GM12873 (cell line): ENCODE measurements around the gene FAXDC2.

ENCODE experiments used
- TF ChIP-seq, protein P1 (sequence below): IDR thresholded peaks from 2 replicates; pipeline ENCODE4 v1.5.1; 2012; ENCODE audit warnings: low read depth, mild to moderate bottlenecking, moderate library complexity, low read length, control low read depth; ENCODE audit not compliant: insufficient read depth; ENCODE audit errors: missing control alignments

The FAXDC2 gene, protein sequence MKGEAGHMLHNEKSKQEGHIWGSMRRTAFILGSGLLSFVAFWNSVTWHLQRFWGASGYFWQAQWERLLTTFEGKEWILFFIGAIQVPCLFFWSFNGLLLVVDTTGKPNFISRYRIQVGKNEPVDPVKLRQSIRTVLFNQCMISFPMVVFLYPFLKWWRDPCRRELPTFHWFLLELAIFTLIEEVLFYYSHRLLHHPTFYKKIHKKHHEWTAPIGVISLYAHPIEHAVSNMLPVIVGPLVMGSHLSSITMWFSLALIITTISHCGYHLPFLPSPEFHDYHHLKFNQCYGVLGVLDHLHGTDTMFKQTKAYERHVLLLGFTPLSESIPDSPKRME

DNA sequence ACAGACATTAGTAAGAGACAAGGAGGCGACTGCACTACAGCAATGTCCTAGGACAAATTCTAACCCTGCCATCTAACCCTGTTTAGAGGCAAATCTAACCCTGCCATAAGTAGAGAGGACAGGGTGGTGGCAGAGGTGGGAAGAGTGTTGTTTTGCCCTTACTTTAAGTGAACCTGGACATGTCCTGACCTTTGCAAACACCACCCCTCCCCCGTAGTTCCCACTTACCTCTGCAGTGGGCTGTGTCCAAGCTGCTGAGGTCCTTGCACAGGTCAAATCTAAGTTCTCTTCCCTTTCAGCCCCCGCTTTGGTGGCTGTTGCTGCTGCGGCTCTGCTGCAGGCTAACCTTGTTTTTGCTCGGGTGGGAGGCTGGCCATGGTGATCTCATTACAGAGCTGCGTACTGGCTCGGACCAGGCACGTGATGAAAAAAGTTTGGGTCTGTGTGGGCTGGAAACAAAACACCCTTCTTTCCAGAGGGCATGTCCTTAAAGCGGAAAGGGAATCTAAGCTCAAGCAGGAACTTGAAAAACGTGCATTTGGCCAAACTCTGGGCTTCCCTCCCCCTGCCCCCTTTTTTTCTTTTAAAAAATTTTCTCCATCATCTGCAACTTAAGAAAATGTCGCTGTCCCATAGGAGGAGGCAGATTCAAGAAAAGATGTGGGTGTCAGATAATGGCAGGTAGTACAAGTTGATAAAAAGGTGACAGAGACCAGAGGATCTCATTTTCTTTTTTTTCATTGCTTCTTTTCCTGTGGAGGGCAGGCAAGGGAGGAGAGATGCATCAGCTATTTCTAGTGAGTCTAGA lies at the start of gene FAXDC2:
Gene FAXDC2, minus strand, starts transcription at position 349 of the 808 bp plus-strand sequence. CDS start 12,425 bp downstream, outside the sequence.
- TF ChIP-seq, protein P1, sequence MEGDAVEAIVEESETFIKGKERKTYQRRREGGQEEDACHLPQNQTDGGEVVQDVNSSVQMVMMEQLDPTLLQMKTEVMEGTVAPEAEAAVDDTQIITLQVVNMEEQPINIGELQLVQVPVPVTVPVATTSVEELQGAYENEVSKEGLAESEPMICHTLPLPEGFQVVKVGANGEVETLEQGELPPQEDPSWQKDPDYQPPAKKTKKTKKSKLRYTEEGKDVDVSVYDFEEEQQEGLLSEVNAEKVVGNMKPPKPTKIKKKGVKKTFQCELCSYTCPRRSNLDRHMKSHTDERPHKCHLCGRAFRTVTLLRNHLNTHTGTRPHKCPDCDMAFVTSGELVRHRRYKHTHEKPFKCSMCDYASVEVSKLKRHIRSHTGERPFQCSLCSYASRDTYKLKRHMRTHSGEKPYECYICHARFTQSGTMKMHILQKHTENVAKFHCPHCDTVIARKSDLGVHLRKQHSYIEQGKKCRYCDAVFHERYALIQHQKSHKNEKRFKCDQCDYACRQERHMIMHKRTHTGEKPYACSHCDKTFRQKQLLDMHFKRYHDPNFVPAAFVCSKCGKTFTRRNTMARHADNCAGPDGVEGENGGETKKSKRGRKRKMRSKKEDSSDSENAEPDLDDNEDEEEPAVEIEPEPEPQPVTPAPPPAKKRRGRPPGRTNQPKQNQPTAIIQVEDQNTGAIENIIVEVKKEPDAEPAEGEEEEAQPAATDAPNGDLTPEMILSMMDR = no peak

DNA sequence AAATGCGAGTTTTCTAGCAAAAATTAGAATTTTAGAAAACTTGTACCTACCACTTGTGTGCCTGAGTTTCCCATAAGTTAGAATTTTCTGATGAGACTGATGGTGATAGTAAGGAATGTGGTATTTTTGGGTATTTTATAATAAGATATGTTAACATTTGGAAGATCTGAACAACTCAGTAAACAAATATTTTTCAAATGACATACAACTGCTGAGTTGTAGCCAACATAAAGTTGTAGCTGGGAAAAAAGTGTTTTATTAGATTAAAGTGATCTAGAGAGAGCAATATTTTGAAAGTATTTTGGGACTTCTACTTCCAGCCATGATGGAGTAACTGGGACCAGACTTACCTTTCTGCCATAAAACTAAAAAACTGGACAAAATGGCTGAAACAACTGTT lies 49.7 kb upstream of the FAXDC2 start:
- TF ChIP-seq, protein P1 = no peak

DNA sequence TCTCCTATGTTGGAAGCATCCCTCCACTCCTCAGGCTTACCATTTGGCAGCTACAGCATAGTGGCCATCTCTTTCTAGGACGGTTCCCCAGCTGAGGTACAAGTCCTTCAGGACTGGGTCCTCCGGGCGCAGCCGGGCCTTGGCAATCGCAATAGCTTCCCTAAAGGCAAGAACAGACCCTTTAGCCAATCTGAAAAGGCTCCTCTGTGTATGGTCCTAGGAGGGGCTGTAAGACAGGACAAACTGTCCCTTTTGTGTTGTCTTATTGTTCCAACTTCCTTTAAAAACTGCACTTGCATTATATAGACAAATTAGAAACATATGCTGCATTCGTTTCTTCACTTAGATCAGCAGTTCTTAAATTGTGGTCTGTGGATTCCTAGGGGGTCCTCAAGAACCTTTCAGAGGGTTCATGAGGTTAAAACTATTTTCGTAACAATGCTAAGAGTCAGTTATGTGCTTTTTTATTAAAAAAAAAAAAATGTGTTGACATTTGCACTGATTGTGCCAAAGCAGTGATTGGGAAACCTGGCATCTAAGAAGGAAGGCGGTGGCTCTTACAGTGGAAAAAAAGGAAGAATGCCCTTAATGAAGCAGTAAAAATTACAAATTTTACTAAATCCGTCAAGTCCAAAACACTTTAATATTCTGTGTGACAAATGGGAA lies 48.9 kb upstream of the FAXDC2 start:
- TF ChIP-seq, protein P1 = no peak

DNA sequence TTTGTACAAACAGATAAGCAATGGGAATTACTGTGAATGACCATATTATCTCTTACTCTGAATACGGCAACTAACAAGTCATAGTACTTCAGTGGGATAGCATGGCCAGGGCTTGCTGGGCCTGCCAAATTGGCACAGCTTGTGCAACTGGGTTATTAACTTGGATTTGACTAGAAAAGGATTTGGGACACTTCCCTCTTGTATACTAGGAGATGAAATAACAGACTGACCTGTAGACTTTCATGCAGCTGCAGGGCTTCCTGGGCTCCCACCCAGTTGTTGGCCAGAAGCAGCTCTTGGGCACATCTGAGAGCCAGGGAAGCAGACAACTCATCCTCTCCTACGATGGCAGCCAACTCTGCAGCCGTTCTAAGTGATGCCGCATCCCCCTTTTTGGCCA lies 47.8 kb upstream of the FAXDC2 start:
- TF ChIP-seq, protein P1 = no peak

DNA sequence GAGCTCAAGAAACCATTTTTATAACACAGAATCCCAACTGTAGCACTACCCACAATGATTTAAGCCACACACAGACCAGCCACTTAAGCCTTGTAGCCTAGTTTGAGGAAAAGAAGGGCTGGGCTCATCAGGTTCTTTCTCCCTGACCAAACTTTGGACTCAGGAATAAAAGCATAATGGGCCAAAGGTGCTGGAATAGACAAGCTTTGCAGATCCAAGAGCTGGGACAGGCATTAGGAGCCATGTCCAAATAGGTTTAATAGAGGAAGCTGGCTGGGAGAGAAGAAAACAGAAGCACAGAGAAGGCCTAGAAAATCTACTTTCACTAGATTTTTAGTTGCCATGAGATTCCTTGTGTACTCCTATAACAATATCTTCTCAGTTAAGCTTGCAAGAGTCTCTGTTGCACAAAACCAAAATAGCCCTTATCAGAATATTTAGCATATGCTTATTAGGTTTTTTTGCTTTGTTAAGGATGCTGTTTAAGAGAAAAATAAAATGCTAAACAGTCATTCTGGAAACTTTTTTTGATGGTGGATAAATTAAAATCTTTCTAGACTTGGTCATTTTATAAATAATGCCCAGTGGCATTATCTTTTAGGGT lies 46.3 kb upstream of the FAXDC2 start:
- TF ChIP-seq, protein P1 = no peak

DNA sequence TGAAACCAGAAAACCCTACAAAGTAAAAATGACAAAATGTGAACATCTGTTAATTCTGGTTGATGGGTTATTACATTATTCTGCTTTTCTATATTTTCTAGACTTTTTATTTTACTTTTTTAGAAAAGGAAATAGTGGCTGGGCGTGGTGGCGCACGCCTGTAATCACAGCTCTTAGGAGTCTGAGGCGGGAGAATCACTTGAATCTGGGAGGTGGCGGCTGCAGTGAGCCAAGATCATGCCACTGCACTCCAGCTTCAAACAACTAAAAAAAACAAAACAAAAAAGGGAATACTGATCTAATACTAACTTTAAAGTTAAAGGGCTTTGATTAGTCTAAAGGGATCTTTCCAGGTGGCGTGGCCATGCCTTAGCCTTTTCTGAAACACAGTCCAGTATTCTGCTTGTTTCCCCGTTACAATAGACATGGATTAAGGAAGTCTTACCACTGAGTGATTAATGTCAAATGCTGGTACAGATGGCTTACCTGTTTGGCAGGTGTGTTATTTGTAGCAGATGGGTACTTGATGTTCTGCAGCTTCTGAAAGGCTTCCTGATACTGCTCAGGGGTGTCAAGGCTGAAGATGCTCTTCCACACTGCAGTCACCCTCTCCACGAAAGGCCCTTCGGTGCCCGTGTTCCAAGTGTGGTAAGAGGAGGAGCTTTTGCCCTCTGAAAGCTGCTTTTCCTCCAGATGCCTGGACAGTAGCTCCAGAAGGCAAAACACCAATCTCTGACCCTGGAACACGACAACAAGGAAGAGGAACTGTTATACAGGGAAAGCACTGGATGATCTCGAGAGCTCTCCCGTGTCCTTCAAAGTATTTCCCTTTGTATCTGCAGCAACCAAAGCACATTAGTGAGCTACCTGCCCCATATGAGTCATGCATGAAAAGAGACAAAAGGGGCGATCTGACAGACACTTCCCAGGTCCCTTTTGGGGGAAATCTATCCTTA lies 45.5 kb upstream of the FAXDC2 start:
- TF ChIP-seq, protein P1 = no peak
